PC-3 (cell line): ENCODE results near the gene ST3GAL2. TPM values are rescaled to one million over a fixed set of nuclear protein-coding genes. Genes with fewer than 3 reads are reported as not detected.

Experiments used
- ATAC-seq: fragments of 200-7000 bp; cut with Tn5 transposase; 2 replicates; pipeline ENCODE4 v1.9.1; 2020; ENCODE audit warnings: mild to moderate bottlenecking, moderate library complexity
- BruUV-seq: library from RNA; stranded (reverse); fragments of 400-500 nt; replicated peaks from 2 replicates; lab custom pipeline; 2021; lab: Mats Ljungman, UMichigan
- CTCF ChIA-PET: fragments of 300-600 bp; sonication (Branson Sonifier 250); formaldehyde crosslinking; loops from one replicate; lab custom pipeline; 2022; ENCODE audit warnings: antibody characterized with exemption; lab: Charles Lee
- POLR2A ChIA-PET: fragments of 300-600 bp; sonication (Branson Sonifier 250); formaldehyde crosslinking; loops from one replicate; lab custom pipeline; 2022; ENCODE audit warnings: antibody characterized with exemption; ENCODE audit not compliant: unreplicated experiment; lab: Charles Lee
- DNase-seq: peaks from one replicate; pipeline ENCODE4 v3.0.0-alpha.2; 2015
- H2AFZ ChIP-seq: fragments of 300-600 bp; sonication (generic); 2 replicates; pipeline ENCODE4 v1.6.0; 2016; ENCODE audit warnings: antibody characterized with exemption, low read length
- H3F3A ChIP-seq: fragments of 300-600 bp; sonication (generic); one replicate; pipeline ENCODE4 v1.6.0; 2017; ENCODE audit warnings: antibody characterized with exemption, low read length, control low read depth, mild to moderate bottlenecking; ENCODE audit not compliant: unreplicated experiment
- H3K27ac ChIP-seq: fragments of 300-600 bp; sonication (generic); 2 replicates; pipeline ENCODE4 v1.5.1; 2016; ENCODE audit warnings: mild to moderate bottlenecking, low read length
- H3K27me3 ChIP-seq: fragments of 300-600 bp; sonication (generic); 2 replicates; pipeline ENCODE4 v1.6.1; 2016; ENCODE audit warnings: low read length, mixed read lengths
- H3K36me3 ChIP-seq: fragments of 300-600 bp; sonication (generic); 2 replicates; pipeline ENCODE4 v1.6.1; 2016; ENCODE audit warnings: low read depth, mixed run types, low read length, mixed read lengths
- H3K4me1 ChIP-seq: fragments of 300-600 bp; sonication (generic); 2 replicates; pipeline ENCODE4 v1.5.1; 2016; ENCODE audit warnings: low read length; ENCODE audit not compliant: insufficient read depth
- H3K4me2 ChIP-seq: fragments of 300-600 bp; sonication (generic); 2 replicates; pipeline ENCODE4 v1.6.0; 2016; ENCODE audit warnings: low read length
- H3K4me3 ChIP-seq: fragments of 300-600 bp; sonication (generic); 2 replicates; pipeline ENCODE4 v1.5.1; 2016; ENCODE audit warnings: mild to moderate bottlenecking, low read length, mixed read lengths
- H3K79me2 ChIP-seq: fragments of 300-600 bp; sonication (generic); 2 replicates; pipeline ENCODE4 v1.6.1; 2017; ENCODE audit warnings: low read length, mixed read lengths
- H3K9ac ChIP-seq: fragments of 300-600 bp; sonication (generic); 2 replicates; pipeline ENCODE4 v1.6.0; 2016; ENCODE audit warnings: mild to moderate bottlenecking, low read length
- H3K9me2 ChIP-seq: fragments of 300-600 bp; sonication (generic); replicated peaks from 2 replicates; pipeline ENCODE4 v1.6.1; 2016; ENCODE audit warnings: mixed run types, low read length, mixed read lengths
- H3K9me3 ChIP-seq: fragments of 300-600 bp; sonication (generic); 2 replicates; pipeline ENCODE4 v1.6.1; 2016; ENCODE audit warnings: low read length, mixed read lengths
- H4K20me1 ChIP-seq: fragments of 300-600 bp; sonication (generic); 2 replicates; pipeline ENCODE4 v1.6.1; 2016; ENCODE audit warnings: low read length, mixed read lengths
- CTCF ChIP-seq: fragments of 300-600 bp; sonication (generic); conservative IDR thresholded peaks from 2 replicates; pipeline ENCODE4 v1.5.1; 2017; ENCODE audit warnings: antibody characterized with exemption, low read depth, mild to moderate bottlenecking, low read length
- EZH2 ChIP-seq: fragments of 300-600 bp; sonication (generic); IDR thresholded peaks from one replicate; pipeline ENCODE4 v1.6.1; 2017; ENCODE audit warnings: antibody characterized with exemption, mild to moderate bottlenecking, low read length; ENCODE audit not compliant: unreplicated experiment
- EZH2phosphoT487 ChIP-seq: fragments of 300-600 bp; sonication (generic); IDR thresholded peaks from 2 replicates; pipeline ENCODE4 v1.6.1; 2018; ENCODE audit warnings: mild to moderate bottlenecking, antibody characterized with exemption, low read length, borderline replicate concordance
- intact Hi-C: fragments of 100-400 bp; cut with micrococcal nuclease; formaldehyde crosslinking; loops from 2 replicates; pipeline ENCODE4 v1.9.0; 2023
- total RNA-seq: library from RNA; depleted of rRNA; stranded (reverse); fragments of >200 nt; gene quantifications from 2 replicates; pipeline ENCODE4 v1.2.3, GENCODE V29; 2014

Gene ST3GAL2
- total RNA-seq, 1 experiment from 2014 or later = 9.8 TPM

GRCh38 chr16:70463235-70463634 lies 24.3 kb upstream of the ST3GAL2 start:
- no peak for DNase-seq
- Histone ChIP-seq H3K27ac (no peak overlapping the region), H3K9me3 (no peaks in the 10 kb centered on the region), H3K4me2 (no peak overlapping the region), H3K79me2 (no peaks in the 10 kb centered on the region), H4K20me1 (no peaks in the 10 kb centered on the region), H3K4me3 (no peak overlapping the region), H3F3A (no peaks in the 10 kb centered on the region), H3K27me3 (no peaks in the 10 kb centered on the region), H3K36me3 (no peaks in the 10 kb centered on the region), H2AFZ (no peak overlapping the region), H3K9ac (no peak overlapping the region), H3K9me2 (no peaks in the 10 kb centered on the region), H3K4me1 (no peaks in the 10 kb centered on the region)
- ChIA-PET POLR2A (no interaction called here), CTCF (no interaction called here)
- no peak for ATAC-seq
- TF ChIP-seq CTCF (no peak), EZH2phosphoT487 (no peak), EZH2 (no peak)
- intact Hi-C loops = no loop called here
- BruUV-seq = no TSS peak

GRCh38 chr16:70460737-70461261 lies 21.9 kb upstream of the ST3GAL2 start:
- no TSS peak for BruUV-seq
- Histone ChIP-seq H4K20me1 (no peaks in the 10 kb centered on the region), H2AFZ (no peak overlapping the region), H3K9me2 (no peaks in the 10 kb centered on the region), H3K9me3 (no peaks in the 10 kb centered on the region), H3K27me3 (no peaks in the 10 kb centered on the region), H3K4me1 (no peaks in the 10 kb centered on the region), H3F3A (no peaks in the 10 kb centered on the region), H3K79me2 (no peaks in the 10 kb centered on the region), H3K27ac (no peak overlapping the region), H3K36me3 (no peaks in the 10 kb centered on the region), H3K9ac (no peak overlapping the region), H3K4me3 (no peak overlapping the region), H3K4me2 (no peak overlapping the region)
- no peak for ATAC-seq
- CTCF ChIA-PET = no interaction called here
- TF ChIP-seq CTCF = no peak
- intact Hi-C loops = no loop called here
- POLR2A ChIA-PET = no interaction called here
- no peak for DNase-seq

GRCh38 chr16:70457446-70458166 lies 18.7 kb upstream of the ST3GAL2 start:
- Histone ChIP-seq H3K9ac (no peak overlapping the region), H3K9me3 (no peaks in the 10 kb centered on the region), H3K4me2 (no peak overlapping the region), H2AFZ (no peak overlapping the region), H3K4me3 (no peak overlapping the region), H3K4me1 (peaks cover 6% of the 10 kb centered on the region), H3K79me2 (no peaks in the 10 kb centered on the region), H3F3A (no peaks in the 10 kb centered on the region), H3K36me3 (no peaks in the 10 kb centered on the region), H3K27me3 (no peaks in the 10 kb centered on the region), H3K27ac (no peak overlapping the region), H3K9me2 (no peaks in the 10 kb centered on the region), H4K20me1 (no peaks in the 10 kb centered on the region)
- intact Hi-C loops = no loop called here
- CTCF ChIA-PET = no interaction called here
- POLR2A ChIA-PET = no interaction called here
- no TSS peak for BruUV-seq
- TF ChIP-seq EZH2phosphoT487 = no peak
- DNase-seq = no peak
- no peak for ATAC-seq
